Activated naive CD8-positive, alpha-beta T cell (primary cell): ENCODE results near the gene FSD1.

Experiments used
- H3K27ac Mint-ChIP-seq: one replicate; pipeline ENCODE4 v1.8.0; 2021; ENCODE audit warnings: mixed read lengths
- H3K27me3 Mint-ChIP-seq: one replicate; pipeline ENCODE4 v1.8.0; 2021; ENCODE audit warnings: mixed read lengths
- H3K36me3 Mint-ChIP-seq: one replicate; pipeline ENCODE4 v1.8.0; 2021; ENCODE audit warnings: mixed read lengths
- H3K4me1 Mint-ChIP-seq: one replicate; pipeline ENCODE4 v1.8.0; 2021; ENCODE audit warnings: low read depth, mixed read lengths
- H3K4me3 Mint-ChIP-seq: one replicate; pipeline ENCODE4 v1.8.0; 2021; ENCODE audit warnings: mild to moderate bottlenecking, mixed read lengths
- H3K9me3 Mint-ChIP-seq: one replicate; pipeline ENCODE4 v1.8.0; 2021; ENCODE audit warnings: low read depth, mixed read lengths

Gene FSD1

DNA sequence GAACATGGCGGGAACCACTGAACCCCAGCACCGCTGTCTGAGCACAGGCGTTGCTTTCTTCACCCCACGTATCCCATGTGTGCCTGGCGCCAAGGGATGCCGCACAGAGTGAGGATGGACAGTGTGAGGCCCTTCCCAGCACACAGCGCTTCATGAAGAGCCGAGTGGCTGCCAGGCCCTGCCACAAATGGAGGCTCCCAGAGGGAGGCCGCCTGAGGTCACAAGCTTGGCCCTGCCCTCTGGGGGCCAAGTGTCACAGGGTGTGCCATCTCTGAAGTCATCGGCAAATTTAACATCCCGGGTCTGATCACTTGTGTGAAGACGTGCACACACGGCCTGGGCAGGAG lies 63.4 kb downstream of the FSD1 start:
- H3K27ac Mint-ChIP-seq = peak overlapping the region; percentile 79
- no peaks in the 10 kb centered on the region for H3K27me3 Mint-ChIP-seq
- H3K4me3 Mint-ChIP-seq = no peak overlapping the region
- H3K36me3 Mint-ChIP-seq = no peaks in the 10 kb centered on the region
- H3K4me1 Mint-ChIP-seq = peaks cover 37% of the 10 kb centered on the region
- H3K9me3 Mint-ChIP-seq = no peaks in the 10 kb centered on the region

DNA sequence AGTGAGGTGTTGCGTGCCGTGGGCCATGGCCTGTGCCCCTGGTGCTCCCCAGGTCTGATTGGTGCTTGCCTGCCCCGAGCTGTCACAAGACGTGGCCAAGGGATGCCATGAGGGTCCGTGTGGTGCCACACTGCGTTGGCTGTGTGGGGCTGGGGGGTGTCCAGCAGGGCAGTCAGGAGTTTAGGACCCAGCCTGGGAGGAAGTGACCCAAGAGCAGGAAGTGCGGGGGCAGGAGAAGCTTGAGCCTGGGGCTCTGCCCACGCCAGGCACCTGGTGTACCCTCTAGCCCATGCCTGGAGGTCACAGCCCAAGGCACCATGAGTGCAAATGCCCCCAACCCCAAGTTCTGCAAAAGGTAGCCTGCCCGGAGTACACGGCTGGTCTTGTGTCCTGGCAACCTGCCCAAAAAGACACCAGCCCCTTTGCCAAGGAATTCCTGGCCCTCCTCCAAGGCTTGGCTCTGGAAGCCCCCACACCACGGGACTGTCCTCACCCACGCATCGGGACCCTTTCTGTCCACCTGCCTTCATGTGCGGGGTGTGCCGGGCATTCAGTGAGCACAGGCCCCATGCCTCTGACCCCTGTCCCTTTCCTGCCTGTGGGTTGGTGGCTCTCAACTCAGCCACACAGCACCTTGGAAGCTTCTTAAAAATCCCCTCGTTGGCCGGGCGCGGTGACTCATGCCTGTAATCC lies 63.9 kb downstream of the FSD1 start:
- H3K9me3 Mint-ChIP-seq = no peaks in the 10 kb centered on the region
- no peaks in the 10 kb centered on the region for H3K27me3 Mint-ChIP-seq
- peak overlapping the region; percentile 92 for H3K27ac Mint-ChIP-seq
- peaks cover 38% of the 10 kb centered on the region for H3K4me1 Mint-ChIP-seq
- no peak overlapping the region for H3K4me3 Mint-ChIP-seq
- H3K36me3 Mint-ChIP-seq = no peaks in the 10 kb centered on the region

DNA sequence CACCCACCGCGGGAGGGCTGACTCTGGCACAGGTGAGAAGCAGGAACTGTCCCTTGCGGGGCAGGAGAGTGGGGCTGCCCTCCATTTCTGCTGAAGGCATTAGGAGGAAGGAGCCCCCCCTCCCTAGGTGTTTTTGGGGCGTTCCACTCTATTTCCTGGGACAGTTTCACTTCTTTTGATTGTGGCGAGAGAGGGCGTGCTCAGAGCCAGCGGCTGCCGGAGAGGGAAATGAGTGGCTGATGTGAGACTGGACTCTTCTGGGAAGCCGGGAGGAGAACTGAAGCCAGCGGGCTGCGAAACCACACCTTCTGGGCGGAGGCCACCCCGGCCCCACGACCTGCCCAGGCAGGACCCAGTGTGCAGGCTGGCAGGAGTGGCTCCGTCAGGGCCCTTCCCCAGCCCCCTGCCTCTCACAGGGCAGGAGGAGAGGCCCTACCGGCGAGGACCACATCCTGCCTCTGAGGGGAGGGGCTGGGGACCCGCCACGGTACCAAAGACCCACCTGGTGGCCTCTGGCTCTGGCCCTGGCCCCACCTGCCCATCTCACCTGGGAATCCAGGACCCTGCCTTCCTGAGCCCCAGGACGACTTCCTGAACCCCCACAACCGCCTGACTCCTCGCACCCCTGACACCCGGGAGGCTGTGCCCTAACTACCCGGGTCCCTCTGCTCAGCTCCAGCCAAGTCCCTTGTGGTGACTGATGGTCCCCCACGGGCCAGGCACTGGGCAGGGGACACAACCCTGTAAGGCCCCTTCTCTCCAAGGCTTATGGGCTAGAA lies 64.9 kb downstream of the FSD1 start:
- Mint-ChIP-seq H3K4me1 (peaks cover 42% of the 10 kb centered on the region), H3K27ac (peak overlapping the region; percentile 92), H3K27me3 (no peaks in the 10 kb centered on the region), H3K4me3 (peak overlapping the region; percentile 83), H3K9me3 (no peaks in the 10 kb centered on the region), H3K36me3 (no peaks in the 10 kb centered on the region)

DNA sequence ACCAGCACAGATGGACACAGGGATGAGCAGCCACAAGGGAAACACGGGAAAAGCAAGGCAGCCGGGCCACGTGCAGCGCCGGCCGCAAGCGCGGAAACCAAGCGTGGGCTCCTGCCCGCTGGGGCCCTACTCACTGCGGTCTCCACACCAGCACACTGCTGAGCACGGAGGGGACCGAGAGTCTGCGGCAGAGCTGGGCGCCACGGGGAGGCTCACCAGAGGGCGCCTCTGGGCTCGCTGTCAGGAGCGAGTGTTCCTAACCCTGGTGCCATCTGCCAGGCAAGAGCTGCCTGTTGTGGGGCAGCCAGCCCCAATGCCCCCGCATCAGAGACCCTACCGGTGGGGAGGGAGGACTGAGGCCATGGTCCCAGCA lies 65.5 kb downstream of the FSD1 start:
- no peaks in the 10 kb centered on the region for H3K36me3 Mint-ChIP-seq
- peak overlapping the region; percentile 92 for H3K27ac Mint-ChIP-seq
- H3K4me1 Mint-ChIP-seq = peaks cover 42% of the 10 kb centered on the region
- no peaks in the 10 kb centered on the region for H3K9me3 Mint-ChIP-seq
- H3K4me3 Mint-ChIP-seq = peak overlapping the region; percentile 83
- no peaks in the 10 kb centered on the region for H3K27me3 Mint-ChIP-seq

DNA sequence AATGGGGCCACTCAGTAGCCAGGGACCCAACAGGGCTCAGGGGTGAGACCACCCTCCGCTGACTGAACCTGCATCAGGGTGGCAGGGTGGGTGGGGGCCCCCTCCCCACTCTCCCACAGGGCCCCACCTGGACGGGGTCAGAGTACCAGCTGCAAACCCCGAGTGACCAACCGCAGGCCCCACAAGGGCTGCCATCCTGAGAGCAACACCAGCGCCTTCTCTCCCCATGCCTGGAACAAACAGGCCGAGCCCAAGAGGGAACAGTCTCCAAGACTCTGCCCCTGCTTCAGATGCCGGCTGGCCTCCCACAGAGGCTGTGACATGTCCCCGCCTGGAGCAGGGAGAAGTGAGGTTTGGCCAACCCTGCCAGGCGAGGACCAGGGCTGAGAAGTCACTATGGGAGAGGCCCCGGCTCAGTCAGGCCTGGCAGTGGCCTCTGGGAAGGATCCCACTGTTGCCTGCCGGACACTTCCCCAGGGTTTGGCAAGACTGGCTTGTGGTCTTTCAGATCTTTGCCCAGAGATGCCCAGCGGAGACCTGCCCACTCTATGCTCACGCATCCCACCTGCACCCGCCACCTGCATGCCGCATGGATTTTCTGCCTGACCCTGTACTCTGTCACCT lies 66.1 kb downstream of the FSD1 start:
- Mint-ChIP-seq H3K4me3 (peak overlapping the region; percentile 38), H3K9me3 (no peaks in the 10 kb centered on the region), H3K4me1 (peaks cover 43% of the 10 kb centered on the region), H3K27ac (peak overlapping the region; percentile 54), H3K27me3 (no peaks in the 10 kb centered on the region), H3K36me3 (no peaks in the 10 kb centered on the region)

DNA sequence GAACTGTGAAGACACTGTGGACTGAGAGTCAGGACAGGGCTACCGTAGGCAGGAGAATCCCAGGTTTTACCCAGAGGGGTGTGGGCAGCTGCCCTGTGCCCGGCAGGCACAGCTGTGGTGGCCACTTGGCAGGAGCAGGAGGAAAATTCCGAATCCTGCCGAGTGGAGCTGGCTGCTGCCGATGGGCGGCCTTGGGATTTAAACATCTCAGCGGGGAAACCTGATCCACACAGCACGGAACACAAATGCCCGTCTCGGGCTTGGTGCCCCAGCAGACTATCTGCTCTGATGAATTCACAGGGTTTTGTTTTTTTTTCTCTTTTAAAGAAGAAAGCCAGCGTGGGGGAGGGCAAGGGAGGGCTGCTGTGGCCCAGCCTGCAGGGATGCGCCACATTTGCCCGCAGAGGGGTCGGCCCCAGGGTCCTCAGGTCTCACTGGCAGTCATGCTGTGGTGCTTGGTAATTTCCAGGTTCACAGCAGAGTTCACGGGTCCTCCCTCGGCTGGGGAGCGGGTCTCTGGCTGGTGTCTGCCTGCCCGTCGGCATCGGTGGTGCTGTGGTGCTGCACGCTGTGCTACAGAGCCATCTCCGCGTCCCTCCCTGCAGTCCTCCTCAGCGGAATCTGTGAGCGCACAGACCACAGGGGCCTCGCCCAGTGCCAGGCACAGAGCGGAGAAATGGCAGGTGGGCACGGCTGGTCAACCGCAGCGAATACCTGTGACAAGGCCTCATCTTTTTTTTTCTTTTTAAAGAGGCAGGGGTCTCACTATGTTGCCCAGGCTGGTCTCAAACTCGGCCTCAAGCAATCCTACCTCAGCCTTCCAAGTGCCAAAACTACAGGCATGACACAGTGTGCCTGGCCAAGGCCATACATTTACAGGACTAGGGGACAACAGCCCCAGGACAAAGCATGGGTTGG lies 67.1 kb downstream of the FSD1 start:
- Mint-ChIP-seq H3K27me3 (no peaks in the 10 kb centered on the region), H3K4me3 (no peak overlapping the region), H3K4me1 (peaks cover 53% of the 10 kb centered on the region), H3K36me3 (no peaks in the 10 kb centered on the region), H3K27ac (peak overlapping the region; percentile 50), H3K9me3 (no peaks in the 10 kb centered on the region)

DNA sequence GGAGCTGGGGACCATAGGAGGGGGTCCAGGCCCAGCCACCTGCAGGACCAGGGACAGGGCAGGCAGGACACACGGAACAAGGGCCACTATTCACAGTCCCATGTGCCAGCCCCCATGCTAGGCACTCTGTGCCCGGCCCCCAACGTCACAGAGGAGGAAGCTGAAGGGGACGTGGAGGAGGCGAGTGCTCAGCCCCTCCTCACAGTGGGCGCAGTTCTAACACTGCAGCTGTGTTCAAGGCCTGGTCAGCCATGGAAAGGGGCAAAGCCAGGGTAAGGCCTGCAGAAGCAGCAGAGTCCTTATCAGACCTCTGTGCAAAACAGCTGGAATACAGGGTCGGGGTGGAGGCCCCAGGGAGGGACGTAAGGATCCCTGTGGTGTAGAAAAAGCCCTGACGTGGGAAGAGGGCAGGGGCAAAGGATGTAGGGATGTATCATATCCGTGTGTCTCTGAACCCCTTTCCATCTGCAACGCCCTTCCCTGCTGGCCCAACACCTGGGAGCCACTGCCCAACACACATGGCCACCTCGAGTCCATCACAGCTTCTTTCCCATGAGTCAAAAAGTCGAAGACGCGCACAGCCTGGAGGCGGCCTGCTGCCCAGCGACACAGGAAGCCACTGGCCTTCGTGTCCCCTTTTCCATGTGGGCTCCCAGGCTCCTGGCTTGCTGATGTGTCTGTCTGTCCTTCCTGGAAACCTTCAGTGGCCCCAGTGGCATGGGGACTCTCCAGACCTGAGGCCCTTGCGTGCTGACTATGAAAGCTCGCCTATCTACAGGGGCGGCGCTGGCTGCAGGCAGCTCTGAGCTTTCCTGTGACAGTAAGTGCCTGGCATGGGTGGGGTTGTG lies 68.0 kb downstream of the FSD1 start:
- Mint-ChIP-seq H3K9me3 (no peaks in the 10 kb centered on the region), H3K4me1 (peaks cover 60% of the 10 kb centered on the region), H3K36me3 (no peaks in the 10 kb centered on the region), H3K4me3 (no peak overlapping the region), H3K27me3 (no peaks in the 10 kb centered on the region), H3K27ac (no peak overlapping the region)

DNA sequence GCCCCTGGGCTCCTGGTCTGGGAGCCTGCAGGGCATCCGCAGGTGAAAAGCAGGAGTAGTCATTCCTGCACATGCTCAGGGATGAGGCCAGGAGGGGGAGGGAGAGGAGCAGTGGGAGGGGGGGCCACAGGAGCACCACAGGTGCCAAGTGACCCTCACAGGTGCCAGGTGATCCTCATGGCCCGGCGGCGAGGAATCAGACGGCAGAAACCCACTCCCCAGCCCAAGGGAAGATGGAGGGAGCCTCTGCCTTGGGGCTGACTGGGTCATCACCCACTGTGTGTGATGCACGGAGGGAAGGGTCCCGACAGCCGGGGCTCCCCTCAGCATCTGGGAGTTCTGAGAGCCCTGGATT lies 68.6 kb downstream of the FSD1 start:
- Mint-ChIP-seq H3K27ac (no peak overlapping the region), H3K27me3 (no peaks in the 10 kb centered on the region), H3K9me3 (no peaks in the 10 kb centered on the region), H3K4me1 (peaks cover 60% of the 10 kb centered on the region), H3K4me3 (no peak overlapping the region), H3K36me3 (no peaks in the 10 kb centered on the region)
